Suprapubic skin (tissue), 3 donors: ENCODE measurements around the gene C1orf216.

Experiments
- EP300 ChIP-seq: sonication (generic); formaldehyde crosslinking; IDR thresholded peaks from one replicate; pipeline ENCODE4 v1.6.1; 2017; ENCODE audit warnings: antibody characterized with exemption
- TF ChIP-seq, protein P1 (sequence below), 2 donors: fragments of 200-600 bp in 1 of 2; fragments of 450-650 bp in 1 of 2; sonication (generic) in 1 of 2; IDR thresholded peaks; one replicate each; pipeline ENCODE4 v1.5.1; 2016 to 2019; ENCODE audit warnings: antibody characterized with exemption in 2 of 2, mild to moderate bottlenecking in 1 of 2, moderate library complexity in 1 of 2

DNA sequence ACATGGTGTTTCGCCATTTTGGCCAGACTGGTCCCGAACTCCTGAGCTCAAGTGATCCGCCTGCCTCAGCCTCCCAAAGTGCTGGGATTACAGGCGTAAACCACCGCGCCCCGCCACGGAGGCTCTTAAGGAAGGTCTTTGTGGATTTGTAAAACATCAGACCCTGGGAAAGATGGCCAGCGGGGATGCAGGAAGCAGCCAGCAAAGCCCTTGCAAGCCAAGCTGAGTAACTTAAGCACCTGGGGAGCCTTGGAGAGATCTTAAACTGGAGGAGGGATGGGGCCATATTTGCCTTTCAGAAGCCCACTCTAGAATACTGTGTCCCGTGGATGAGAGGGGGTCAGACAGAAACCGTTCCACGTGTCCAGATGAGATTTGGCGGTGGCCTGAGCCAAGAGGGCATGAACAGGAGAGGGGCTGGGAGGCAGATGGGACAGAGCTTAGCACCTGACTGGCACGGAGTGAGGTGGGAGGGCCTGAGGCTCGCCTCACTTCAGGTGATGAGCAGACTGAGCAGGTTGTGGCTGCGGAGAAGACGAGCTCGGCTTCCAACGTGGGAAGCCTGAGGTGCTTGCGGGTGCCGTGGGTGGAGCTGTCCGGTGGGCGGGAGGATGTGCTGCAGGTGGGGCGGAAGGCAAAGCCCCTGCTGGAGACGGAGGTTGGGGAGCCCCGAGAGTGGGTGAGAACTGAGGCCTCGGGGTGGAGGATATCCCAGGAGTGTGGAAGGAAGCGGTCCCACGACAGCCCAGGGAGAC is 11.7 kb downstream of the C1orf216 start:
- TF ChIP-seq, protein P1, sequence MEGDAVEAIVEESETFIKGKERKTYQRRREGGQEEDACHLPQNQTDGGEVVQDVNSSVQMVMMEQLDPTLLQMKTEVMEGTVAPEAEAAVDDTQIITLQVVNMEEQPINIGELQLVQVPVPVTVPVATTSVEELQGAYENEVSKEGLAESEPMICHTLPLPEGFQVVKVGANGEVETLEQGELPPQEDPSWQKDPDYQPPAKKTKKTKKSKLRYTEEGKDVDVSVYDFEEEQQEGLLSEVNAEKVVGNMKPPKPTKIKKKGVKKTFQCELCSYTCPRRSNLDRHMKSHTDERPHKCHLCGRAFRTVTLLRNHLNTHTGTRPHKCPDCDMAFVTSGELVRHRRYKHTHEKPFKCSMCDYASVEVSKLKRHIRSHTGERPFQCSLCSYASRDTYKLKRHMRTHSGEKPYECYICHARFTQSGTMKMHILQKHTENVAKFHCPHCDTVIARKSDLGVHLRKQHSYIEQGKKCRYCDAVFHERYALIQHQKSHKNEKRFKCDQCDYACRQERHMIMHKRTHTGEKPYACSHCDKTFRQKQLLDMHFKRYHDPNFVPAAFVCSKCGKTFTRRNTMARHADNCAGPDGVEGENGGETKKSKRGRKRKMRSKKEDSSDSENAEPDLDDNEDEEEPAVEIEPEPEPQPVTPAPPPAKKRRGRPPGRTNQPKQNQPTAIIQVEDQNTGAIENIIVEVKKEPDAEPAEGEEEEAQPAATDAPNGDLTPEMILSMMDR (IDR thresholded peaks at IDR 0.05): no peak
- TF ChIP-seq EP300: no peak
